Measurements from ENCODE around the gene KMT5B.
"Not testable (repeated sequence)": the region's sequence is repeated elsewhere in the genome, so short reads cannot be mapped to it uniquely, and the experiment has no call there.

KMT5B gene

DNA sequence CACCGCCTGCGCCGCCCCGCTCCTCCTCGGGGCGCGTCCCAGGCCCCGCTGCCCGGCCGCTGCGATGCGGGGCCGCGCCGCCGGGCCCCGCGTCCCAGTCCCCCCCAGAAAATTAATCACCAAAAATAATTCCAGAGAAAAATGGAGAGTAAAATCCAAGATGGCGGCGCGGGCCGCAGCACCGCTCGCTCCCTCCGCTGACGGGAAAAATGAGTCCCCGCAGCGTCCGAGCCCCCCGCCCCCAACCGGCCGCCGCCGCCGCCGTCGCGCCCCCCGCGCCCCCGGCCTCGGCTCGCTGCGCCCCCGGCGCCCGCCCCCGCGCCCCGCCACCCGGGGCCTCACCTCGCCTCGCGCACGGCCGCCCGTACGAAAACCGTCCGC, at the start of gene KMT5B:
KMT5B (minus strand) TSS at position 162 of the 381 bp plus-strand sequence. CDS start 23,220 bp downstream, outside the sequence.
- peak; percentile 55 for DNase-seq

- no peak for DNase-seq
Measured at GRCh38 chr11:68262544-68262827, 49.4 kb upstream of the KMT5B start.

DNA sequence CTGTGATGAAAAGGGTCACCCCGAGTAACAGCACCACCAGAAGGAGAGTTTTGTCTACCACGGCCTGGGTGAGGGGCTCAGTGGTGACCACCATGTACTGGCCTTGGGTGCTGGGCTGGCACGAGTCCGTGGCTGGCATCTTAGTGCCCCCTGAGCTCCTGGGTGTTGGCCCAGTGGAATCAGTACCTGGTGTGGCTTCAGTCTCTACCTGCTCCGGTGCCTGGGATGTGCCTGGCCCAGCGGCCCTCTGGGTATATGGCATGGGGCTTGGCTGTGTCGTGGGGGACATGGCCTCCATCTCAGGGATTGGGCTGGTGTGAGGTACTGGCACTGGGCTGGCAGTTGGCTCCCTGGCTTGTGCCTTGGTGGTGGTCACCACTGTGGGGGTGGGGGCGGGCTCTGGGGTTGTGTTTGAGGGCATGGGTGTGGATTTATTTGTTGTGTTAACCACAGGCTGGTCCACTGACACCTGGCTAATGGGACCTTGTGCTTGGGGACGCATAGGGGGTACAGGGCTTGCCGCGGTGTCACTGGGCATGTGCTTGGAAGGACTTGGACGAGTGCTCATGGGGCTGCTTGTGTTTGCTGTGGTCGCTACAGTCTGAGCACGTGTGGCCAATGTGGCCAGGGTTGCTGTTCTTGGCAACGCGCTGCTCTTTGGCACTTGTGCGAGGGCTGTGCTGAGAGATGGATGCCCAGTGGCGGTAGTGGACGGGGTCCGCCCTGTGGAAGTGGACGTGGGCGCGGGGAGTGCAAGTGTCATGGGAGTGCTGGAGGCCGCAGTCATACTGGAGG, 48.9 kb upstream of the KMT5B start:
- no peak for DNase-seq

DNA sequence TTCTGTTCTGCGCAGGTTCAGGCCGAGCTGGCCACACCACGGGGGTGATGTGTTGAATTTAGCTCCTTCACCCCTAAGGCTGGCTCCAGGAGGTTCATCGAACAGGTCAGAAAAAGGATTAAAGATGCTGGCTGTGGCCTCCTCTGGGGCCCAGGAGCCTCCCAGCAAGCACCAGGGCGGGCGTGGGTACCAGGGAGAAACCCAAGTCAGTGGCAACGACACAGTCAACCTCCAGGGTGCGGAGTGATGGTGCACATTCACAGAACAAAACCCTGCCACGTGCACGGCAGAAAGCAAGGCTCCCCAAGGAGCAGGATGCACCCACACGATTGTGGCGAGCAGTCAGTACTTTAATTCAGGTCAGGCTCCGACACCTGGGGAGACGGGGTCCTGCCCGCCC, 47.9 kb upstream of the KMT5B start:
- no peak for DNase-seq

DNA sequence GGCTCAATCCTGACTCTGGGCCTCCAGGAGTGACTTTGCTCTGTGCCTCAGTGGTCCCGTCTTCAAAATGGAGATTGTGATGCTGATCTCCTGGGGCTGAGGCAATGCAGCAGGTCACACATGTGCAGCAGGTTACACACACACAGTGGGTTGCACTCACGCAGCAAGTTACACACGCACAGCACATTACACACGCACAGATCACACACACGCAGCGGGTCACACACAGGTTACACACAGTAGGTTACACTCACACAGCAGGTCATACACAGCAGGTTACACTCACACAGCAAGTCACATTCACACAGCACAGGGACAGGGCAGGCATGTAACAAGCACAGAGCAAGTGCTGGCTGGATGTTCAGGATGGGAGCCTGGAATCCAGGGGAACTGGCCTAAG, 47.4 kb upstream of the KMT5B start:
- DNase-seq: no peak

- DNase-seq: no peak
Measured at GRCh38 chr11:68259122-68259959, 46.2 kb upstream of the KMT5B start.

DNA sequence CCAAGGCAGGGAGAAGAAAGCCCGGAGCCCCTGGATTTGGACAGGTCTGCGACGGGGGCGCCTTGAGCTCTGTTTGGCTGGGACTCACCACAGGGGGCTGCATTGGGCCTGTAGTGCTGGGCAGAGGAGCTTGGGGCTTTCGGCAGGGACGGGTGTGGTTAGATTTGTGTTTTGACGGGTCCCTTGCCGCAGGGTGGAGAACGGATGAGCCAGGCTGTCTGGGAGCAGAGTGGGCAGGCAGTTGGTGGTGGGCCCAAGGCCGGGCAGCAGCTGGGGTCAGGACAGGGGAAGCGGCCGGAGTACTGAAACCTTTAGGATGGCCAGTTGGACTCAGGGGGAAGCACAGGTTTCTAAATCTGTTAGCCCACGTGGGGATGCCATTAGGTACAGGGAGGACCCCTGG, 45.3 kb upstream of the KMT5B start:
- DNase-seq: no peak

- peak; percentile 85 for DNase-seq
Measured at GRCh38 chr11:68257477-68258362, 44.6 kb upstream of the KMT5B start.

- DNase-seq: no peak
Measured at GRCh38 chr11:68256331-68256741, 43.2 kb upstream of the KMT5B start.

- no peak for DNase-seq
Measured at GRCh38 chr11:68255526-68255925, 42.4 kb upstream of the KMT5B start.

DNA sequence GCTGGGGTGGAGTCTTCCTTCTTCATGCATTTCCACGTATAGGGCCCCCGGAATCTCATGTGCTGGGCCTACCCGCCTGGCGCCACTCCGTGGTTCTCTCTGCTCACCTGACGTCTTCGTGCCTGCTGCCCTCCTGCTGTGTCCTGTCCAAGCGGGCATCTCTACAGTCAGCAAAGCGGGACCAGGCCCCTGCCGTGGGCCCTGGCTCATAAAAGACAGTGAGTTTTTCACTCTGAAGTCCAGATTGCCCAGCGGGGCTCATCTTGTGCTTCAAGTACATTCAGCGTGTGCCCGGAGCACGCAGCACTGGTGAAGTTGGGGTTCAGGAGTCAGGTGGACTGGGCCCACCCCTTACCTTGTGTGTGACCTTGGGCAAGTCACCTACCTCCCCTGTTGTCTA, 41.3 kb upstream of the KMT5B start:
- no peak for DNase-seq

DNA sequence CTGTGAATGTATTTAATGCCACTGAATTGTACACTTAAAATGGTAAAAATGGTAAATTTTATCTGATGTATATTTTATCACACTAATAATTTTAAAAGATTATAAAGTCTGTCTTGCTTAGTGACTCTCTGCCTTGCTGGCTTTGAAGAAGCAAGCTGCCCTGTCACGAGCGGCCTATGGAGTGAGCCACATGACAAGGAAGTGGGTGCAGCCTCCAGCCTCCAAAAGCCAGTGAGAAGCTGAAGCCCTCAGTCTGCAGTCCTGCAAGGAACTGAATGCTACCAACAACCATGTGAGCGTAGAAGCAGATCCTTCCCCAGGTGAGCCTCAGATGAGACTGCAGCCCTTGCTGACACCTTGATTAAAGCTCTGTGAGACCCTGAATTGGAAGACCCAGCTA, 38.7 kb upstream of the KMT5B start:
- no peak for DNase-seq

DNA sequence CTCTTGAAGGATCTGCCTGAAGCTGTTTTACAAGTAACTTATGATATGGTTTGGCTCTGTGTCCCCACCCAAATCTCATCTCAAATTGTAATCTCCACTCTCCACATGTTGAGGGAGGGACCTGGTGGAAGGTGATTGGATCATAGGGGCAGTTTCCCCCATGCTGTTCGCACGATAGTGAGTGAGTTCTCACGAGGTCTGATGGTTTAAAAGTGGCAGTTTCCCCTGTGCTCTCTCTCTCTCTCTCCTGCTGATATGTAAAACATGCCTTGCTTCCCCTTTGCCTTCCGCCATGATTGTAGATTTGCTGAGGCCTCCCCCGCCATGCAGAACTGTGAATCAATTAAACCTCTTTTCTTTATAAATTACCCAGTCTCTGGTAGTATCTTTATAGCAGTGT, 31.8 kb upstream of the KMT5B start:
- DNase-seq: not testable (repeated sequence)

DNA sequence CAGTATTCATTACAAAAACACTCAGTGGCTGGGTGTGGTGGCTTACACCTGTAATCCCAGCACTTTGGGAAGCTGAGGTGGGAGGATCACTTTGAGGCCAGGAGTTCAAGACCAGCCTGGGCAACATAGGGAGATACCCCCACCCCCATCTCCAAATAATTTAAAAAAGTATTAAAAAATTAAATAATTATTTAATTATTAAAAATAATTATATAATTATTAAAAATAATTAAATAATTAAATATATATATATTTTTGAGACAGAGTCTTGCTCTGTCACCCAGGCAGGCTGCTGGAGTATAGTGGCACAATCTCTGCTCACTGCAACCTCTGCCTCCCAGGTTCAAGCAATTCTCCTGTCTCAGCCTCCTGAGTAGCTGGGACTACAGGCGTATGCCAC, 30.8 kb upstream of the KMT5B start:
- DNase-seq: not testable (repeated sequence)

GRCh38 chr11:68242616-68243015, 29.5 kb upstream of the KMT5B start:
- no peak for DNase-seq

- DNase-seq: no peak
Measured at GRCh38 chr11:68231621-68232020, 18.5 kb upstream of the KMT5B start.

DNA sequence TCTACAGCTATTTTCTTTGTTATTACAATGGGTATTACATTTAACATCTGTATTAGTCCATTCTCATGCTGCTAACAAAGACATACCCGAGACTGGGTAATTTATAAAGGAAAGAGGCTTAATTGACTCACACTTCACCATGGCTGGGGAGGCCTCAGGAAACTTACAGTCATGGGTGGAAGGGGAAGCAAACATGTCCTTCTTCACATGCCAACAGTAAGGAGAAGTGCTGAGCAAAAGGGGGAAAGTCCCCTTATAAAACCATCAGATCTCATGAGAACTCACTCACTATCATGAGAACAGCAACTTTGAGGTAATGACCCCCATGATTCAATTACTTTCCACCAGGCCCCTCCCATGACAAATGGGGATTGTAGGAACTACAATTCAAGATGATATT, 16.5 kb upstream of the KMT5B start:
- no peak for DNase-seq

- no peak for DNase-seq
Measured at GRCh38 chr11:68226421-68226820, 13.3 kb upstream of the KMT5B start.

GRCh38 chr11:68224606-68225005, 11.5 kb upstream of the KMT5B start:
- DNase-seq: no peak

DNA sequence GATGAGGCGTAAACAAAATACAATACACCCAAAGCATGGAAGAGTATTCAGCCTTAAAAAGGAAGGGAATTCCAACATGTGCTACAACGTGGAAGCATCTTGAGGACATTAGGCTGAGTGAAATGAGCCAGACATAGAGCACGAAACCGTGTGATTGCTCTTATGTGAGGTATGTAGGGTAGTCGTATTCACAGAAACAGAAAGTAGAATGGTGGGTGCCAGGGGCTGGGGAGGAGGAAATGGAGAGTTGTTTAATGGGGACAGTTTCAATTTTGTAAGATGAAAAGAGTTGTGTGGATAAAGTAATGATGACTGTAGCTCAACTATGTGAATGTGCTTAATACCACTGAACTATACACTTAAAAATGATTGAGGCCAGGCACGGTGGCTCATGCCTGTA, 10.2 kb upstream of the KMT5B start:
- DNase-seq: no peak

GRCh38 chr11:68221406-68221805, 8.3 kb upstream of the KMT5B start:
- no peak for DNase-seq

- DNase-seq: no peak
Measured at GRCh38 chr11:68216171-68216938, 3.3 kb upstream of the KMT5B start.

All from NCI-H2171 treated with DMSO at 0.1 percent for 48 hours (cell line).